ENCODE data around the gene CD3D. TPM values are rescaled to one million over a fixed set of nuclear protein-coding genes. Genes with fewer than 3 reads are reported as not detected.

The CD3D gene
- not detected for polyA plus RNA-seq (2013, experiment 1 of 2)
- polyA plus RNA-seq (2013, experiment 2 of 2): not detected

DNA sequence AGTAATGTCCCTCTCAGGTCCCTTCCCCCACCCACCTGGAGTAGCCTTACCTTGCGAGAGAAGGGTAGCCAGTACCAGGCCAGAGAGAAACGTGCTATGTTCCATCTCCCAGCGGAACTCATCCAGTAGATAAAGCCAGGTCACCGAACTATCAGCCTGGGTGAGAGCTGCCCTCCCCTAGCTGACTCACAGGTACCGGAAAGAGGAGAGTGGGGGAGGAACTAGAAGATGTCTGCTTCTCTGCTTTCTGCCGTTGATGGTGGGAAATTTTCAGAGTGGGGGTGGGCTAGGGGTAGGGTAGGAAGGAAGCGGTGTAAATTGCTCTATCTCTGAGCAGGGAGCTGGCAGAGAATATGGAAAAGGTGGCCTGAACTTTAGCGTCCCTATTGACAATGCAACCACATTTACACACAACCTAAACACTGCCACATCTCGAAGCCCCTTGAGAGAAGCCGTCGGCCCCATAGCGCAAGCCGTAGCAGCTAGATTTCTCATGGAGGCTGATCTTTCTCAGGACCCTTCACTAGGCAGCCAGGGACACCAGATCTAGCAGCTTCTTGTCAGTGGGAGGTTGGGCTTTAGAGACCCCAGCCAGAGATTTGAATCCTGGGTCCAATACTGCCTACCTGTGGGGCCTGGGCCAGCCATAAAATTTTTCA is at the start of gene CD3D:
Gene CD3D, minus strand, starts transcription at position 203 of the 659 bp plus-strand sequence. Its CDS starts 98 bp downstream, at position 105.
- Histone ChIP-seq H3K4me3 (ENCODE audit: low read length) (no peak within 1 kb of the TSS), H3K4me1 (ENCODE audit: insufficient read depth, low read length) (0 out of 2 replicates have a peak, but pooled peaks cover 3% of the 10 kb centered on the region), H3K36me3 (ENCODE audit: insufficient read depth, low read length) (no peaks in the 10 kb centered on the region), H3K9me3 (ENCODE audit: insufficient read depth, low read depth, low read length) (no peaks in the 10 kb centered on the region), H3K27ac (ENCODE audit: low read depth, low read length) (no peak within 1 kb of the TSS), H3K27me3 (ENCODE audit: insufficient read depth, low read length) (peaks cover 7% of the 10 kb centered on the region), H3K9ac (ENCODE audit: low read depth, low read length) (no peak within 1 kb of the TSS)
- 77% methylated on average over 13 of the region's 13 CpGs for WGBS

DNA sequence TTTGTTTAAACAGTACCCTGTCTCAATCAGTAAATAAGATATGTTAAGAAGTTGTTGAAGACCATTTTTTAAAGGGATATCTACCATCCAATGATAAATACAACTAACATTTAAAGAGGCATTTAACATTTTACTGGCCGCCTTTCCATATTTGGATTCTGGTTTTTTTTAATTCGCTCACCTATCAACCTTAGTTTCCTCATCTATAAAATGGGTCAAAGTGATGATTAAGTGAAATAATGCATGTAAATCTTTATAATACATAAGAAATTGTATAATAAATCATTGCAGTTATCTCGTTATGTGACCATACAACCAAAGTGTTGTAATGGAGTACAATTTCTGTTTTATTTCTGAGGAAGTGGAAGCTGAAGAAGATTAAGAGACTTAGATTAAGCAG is 41.2 kb upstream of the CD3D start:
- Histone ChIP-seq H3K27ac (ENCODE audit: low read depth, low read length) (no peak overlapping the region), H3K36me3 (ENCODE audit: insufficient read depth, low read length) (peaks cover 99% of the 10 kb centered on the region), H3K4me1 (ENCODE audit: insufficient read depth, low read length) (no peaks in the 10 kb centered on the region), H3K4me3 (ENCODE audit: low read length) (no peak overlapping the region), H3K27me3 (ENCODE audit: insufficient read depth, low read length) (no peaks in the 10 kb centered on the region), H3K9me3 (ENCODE audit: insufficient read depth, low read depth, low read length) (no peaks in the 10 kb centered on the region), H3K9ac (ENCODE audit: low read depth, low read length) (no peak overlapping the region)
- 94% methylated on average over 2 of the region's 3 CpGs for WGBS

DNA sequence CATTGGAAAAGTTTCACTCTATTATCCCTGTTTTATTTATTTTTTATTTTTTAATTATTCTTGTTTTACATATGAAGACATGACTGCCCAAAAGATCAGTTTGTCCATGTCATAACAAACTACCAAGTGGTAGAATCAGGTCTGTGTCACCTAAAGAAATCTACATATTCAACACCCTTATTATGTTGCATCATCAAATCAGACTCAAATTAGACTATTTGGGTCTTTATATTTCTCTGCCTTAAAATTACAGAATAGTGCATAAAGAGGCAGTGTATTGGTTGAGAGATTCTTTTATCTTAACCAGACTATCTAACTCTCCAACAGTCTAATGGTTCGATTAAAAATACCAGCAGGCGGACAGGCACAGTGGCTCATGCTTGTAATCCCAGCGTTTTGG is 40.4 kb upstream of the CD3D start:
- no peaks in the 10 kb centered on the region for H3K27me3 ChIP-seq (ENCODE audit: insufficient read depth, low read length)
- no peak overlapping the region for H3K4me3 ChIP-seq (ENCODE audit: low read length)
- H3K4me1 ChIP-seq (ENCODE audit: insufficient read depth, low read length): no peaks in the 10 kb centered on the region
- H3K9me3 ChIP-seq (ENCODE audit: insufficient read depth, low read depth, low read length): no peaks in the 10 kb centered on the region
- H3K9ac ChIP-seq (ENCODE audit: low read depth, low read length): no peak overlapping the region
- H3K27ac ChIP-seq (ENCODE audit: low read depth, low read length): no peak overlapping the region
- WGBS: 95% methylated on average over 3 of the region's 3 CpGs
- peaks cover 99% of the 10 kb centered on the region for H3K36me3 ChIP-seq (ENCODE audit: insufficient read depth, low read length)

DNA sequence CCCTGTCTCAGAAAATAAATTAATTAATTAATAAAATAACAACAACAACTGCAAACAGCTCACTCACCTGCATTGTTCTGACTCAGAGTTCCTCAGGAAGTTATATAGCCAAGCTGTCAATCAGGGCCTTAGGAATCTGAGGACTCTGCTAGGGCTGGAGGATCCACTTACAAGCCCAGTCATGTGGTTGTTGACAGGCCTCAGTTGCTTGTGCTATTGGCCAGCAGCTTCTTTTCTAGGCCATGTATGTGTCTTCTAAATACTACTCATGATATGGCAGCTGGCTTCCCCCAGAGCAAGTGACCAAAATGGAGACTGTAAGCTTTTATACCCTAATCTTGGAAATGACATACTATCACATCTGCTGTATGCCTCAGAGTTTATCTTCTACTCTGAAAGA is 38.1 kb upstream of the CD3D start:
- Histone ChIP-seq H3K36me3 (ENCODE audit: insufficient read depth, low read length) (peaks cover 92% of the 10 kb centered on the region), H3K27me3 (ENCODE audit: insufficient read depth, low read length) (no peaks in the 10 kb centered on the region), H3K9me3 (ENCODE audit: insufficient read depth, low read depth, low read length) (no peaks in the 10 kb centered on the region), H3K4me1 (ENCODE audit: insufficient read depth, low read length) (no peaks in the 10 kb centered on the region), H3K27ac (ENCODE audit: low read depth, low read length) (no peak overlapping the region), H3K9ac (ENCODE audit: low read depth, low read length) (no peak overlapping the region), H3K4me3 (ENCODE audit: low read length) (no peak overlapping the region)

DNA sequence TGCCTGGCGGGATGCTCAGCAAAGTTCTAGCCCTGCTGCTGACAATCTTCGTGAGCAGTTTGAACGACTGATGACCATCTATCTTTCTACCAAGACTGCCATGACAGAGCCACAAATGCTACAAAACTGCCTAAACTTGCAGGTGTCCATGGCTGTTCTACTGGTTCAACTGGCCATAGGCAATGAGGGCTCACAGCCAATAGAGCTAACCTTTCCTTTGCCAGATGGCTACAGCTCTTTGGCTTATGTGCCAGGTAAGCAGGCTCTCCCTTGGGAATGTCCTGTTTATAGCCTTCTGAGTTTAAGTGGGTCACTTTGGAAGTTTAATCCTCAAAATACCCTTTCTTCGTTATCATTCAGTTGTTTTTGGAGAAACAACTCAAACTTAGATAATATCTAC is 37.0 kb upstream of the CD3D start:
- Histone ChIP-seq H3K4me1 (ENCODE audit: insufficient read depth, low read length) (no peaks in the 10 kb centered on the region), H3K36me3 (ENCODE audit: insufficient read depth, low read length) (peaks cover 88% of the 10 kb centered on the region), H3K9me3 (ENCODE audit: insufficient read depth, low read depth, low read length) (no peaks in the 10 kb centered on the region), H3K27ac (ENCODE audit: low read depth, low read length) (no peak overlapping the region), H3K9ac (ENCODE audit: low read depth, low read length) (no peak overlapping the region), H3K4me3 (ENCODE audit: low read length) (no peak overlapping the region), H3K27me3 (ENCODE audit: insufficient read depth, low read length) (no peaks in the 10 kb centered on the region)
- 97% methylated on average over 3 of the region's 4 CpGs for WGBS

DNA sequence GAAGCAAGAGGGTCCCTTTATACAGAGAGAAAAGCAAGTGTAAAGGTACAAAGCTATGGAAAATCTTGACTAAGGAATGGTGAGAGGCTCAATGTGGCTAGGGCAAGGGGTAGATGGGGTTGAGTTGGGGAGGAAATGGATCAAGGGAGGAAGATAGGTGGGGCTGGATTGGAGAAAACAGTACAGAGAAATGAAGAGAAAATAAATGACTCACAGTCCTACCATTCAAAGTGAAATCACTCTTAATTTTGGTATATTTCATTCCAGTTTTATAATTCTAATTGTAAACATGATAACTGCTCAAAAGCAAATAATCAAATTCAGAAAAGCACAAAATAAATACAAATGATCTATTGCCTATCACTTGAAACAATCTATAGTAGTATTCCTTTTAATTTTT is 33.5 kb upstream of the CD3D start:
- H3K9me3 ChIP-seq (ENCODE audit: insufficient read depth, low read depth, low read length): no peaks in the 10 kb centered on the region
- no peak overlapping the region for H3K9ac ChIP-seq (ENCODE audit: low read depth, low read length)
- no peaks in the 10 kb centered on the region for H3K4me1 ChIP-seq (ENCODE audit: insufficient read depth, low read length)
- H3K4me3 ChIP-seq (ENCODE audit: low read length): no peak overlapping the region
- H3K27ac ChIP-seq (ENCODE audit: low read depth, low read length): no peak overlapping the region
- no peaks in the 10 kb centered on the region for H3K27me3 ChIP-seq (ENCODE audit: insufficient read depth, low read length)
- H3K36me3 ChIP-seq (ENCODE audit: insufficient read depth, low read length): peaks cover 87% of the 10 kb centered on the region

DNA sequence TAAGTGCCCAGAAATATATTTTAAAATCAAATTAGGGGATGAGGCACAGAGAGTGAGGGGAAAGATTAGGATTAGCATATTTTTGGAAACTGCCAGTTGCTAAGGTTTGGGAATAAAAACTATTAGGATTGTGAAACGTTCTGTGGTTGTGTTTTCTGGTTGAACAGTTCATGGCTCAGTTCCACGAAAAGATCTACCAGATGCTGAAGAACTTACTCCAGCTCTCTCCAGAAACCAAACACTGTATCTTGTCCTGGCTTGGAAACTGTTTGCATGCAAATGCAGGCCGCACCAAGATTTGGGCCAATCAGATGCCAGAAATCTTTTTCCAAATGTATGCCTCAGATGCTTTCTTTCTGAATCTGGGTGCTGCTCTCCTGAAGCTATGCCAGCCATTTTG is 32.2 kb upstream of the CD3D start:
- peaks cover 87% of the 10 kb centered on the region for H3K36me3 ChIP-seq (ENCODE audit: insufficient read depth, low read length)
- 91% methylated on average over 3 of the region's 3 CpGs for WGBS
- no peaks in the 10 kb centered on the region for H3K9me3 ChIP-seq (ENCODE audit: insufficient read depth, low read depth, low read length)

DNA sequence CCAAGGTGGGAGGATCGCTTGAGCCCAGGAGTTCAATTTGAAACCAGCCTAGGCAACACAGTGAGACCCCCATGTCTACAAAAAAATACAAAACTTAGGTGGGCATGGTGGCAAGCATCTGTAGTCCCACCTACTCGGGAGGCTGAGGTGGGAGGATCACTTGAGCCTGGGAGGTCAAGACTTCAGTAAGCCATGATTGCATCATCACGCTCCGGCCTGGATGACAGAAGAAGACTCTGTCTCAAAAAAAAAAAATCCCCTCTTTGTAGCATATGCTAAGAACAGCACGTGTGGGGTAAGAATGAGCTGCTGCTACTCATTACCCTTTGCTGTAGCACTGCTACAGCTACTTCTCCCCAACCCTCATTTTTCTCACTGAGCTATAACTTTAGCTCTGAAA is 31.4 kb upstream of the CD3D start:
- no peaks in the 10 kb centered on the region for H3K27me3 ChIP-seq (ENCODE audit: insufficient read depth, low read length)
- no peak overlapping the region for H3K27ac ChIP-seq (ENCODE audit: low read depth, low read length)
- H3K36me3 ChIP-seq (ENCODE audit: insufficient read depth, low read length): peaks cover 87% of the 10 kb centered on the region
- WGBS: 98% methylated on average over 5 of the region's 5 CpGs
- H3K9ac ChIP-seq (ENCODE audit: low read depth, low read length): no peak overlapping the region
- no peaks in the 10 kb centered on the region for H3K4me1 ChIP-seq (ENCODE audit: insufficient read depth, low read length)
- H3K9me3 ChIP-seq (ENCODE audit: insufficient read depth, low read depth, low read length): no peaks in the 10 kb centered on the region
- H3K4me3 ChIP-seq (ENCODE audit: low read length): no peak overlapping the region

More for the DNA sequence above, 32.2 kb upstream of the CD3D start:
- H3K9ac ChIP-seq (ENCODE audit: low read depth, low read length): no peak overlapping the region
- H3K27ac ChIP-seq (ENCODE audit: low read depth, low read length): no peak overlapping the region
- H3K4me3 ChIP-seq (ENCODE audit: low read length): no peak overlapping the region
- H3K4me1 ChIP-seq (ENCODE audit: insufficient read depth, low read length): no peaks in the 10 kb centered on the region
- no peaks in the 10 kb centered on the region for H3K27me3 ChIP-seq (ENCODE audit: insufficient read depth, low read length)

DNA sequence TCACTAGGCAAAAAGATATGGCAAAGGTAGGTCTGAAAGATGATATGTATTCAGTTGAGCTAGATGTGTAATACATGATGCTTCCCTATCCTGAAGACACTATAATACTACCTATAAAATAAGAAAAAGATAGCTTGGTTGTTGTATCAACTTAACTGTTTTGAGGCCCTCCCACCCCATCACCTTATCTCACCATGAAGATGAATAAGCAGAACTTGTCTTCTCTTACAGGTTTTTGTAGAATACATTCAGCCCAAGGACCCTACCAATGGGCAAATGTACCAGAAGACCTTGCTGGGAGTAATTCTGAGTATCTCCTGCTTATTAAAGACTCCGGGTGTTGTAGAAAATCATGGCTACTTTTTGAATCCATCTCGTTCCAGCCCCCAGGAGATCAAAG is 30.8 kb upstream of the CD3D start:
- no peak overlapping the region for H3K27ac ChIP-seq (ENCODE audit: low read depth, low read length)
- H3K36me3 ChIP-seq (ENCODE audit: insufficient read depth, low read length): peaks cover 87% of the 10 kb centered on the region
- no peaks in the 10 kb centered on the region for H3K27me3 ChIP-seq (ENCODE audit: insufficient read depth, low read length)
- H3K9ac ChIP-seq (ENCODE audit: low read depth, low read length): no peak overlapping the region
- WGBS: 97% methylated on average over 2 of the region's 2 CpGs
- no peaks in the 10 kb centered on the region for H3K4me1 ChIP-seq (ENCODE audit: insufficient read depth, low read length)
- no peak overlapping the region for H3K4me3 ChIP-seq (ENCODE audit: low read length)
- H3K9me3 ChIP-seq (ENCODE audit: insufficient read depth, low read depth, low read length): no peaks in the 10 kb centered on the region

DNA sequence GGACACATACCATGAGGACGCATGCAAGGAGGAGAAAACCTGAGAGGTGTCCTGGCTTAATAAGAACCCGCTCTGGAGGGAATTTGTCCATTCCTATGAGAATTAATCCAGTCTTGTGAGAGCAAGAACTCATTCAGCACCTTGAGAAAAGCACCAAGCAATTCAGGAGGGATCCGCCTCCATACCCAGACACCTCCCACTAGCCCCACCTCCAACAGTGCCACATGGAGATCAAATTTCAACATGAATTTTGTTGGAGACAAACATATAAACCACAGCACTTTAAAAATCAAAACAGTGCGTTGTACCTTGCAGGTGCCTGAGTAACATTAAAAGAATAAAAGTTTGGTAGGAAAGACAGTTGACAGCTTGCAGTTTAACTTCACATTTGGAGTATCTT is 28.3 kb upstream of the CD3D start:
- Histone ChIP-seq H3K4me1 (ENCODE audit: insufficient read depth, low read length) (no peaks in the 10 kb centered on the region), H3K9me3 (ENCODE audit: insufficient read depth, low read depth, low read length) (no peaks in the 10 kb centered on the region), H3K4me3 (ENCODE audit: low read length) (no peak overlapping the region), H3K27ac (ENCODE audit: low read depth, low read length) (no peak overlapping the region), H3K9ac (ENCODE audit: low read depth, low read length) (no peak overlapping the region), H3K27me3 (ENCODE audit: insufficient read depth, low read length) (no peaks in the 10 kb centered on the region), H3K36me3 (ENCODE audit: insufficient read depth, low read length) (peaks cover 87% of the 10 kb centered on the region)
- WGBS: 81% methylated on average over 4 of the region's 4 CpGs

DNA sequence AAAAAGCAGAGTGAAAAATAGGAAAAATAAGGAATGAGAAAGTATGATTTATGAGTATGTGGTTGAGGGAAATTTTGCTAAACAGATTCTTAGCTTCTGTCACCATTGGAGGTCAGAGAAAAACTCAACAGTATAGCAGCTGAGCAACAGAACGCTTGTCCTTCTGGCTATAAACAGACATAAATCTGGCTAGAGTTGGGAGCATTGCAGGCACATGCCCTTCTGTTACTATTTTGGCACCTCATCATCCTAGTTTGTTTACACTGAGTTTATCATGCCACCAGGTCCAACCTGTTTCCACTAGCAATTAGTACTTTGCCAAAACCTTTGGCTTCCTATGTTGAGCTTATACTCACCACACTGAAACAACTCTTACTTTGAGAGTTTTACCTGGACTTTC is 23.8 kb upstream of the CD3D start:
- H3K9ac ChIP-seq (ENCODE audit: low read depth, low read length): no peak overlapping the region
- no peaks in the 10 kb centered on the region for H3K9me3 ChIP-seq (ENCODE audit: insufficient read depth, low read depth, low read length)
- no peak overlapping the region for H3K27ac ChIP-seq (ENCODE audit: low read depth, low read length)
- WGBS: 96% methylated on average over 1 of the region's 1 CpG
- H3K4me1 ChIP-seq (ENCODE audit: insufficient read depth, low read length): no peaks in the 10 kb centered on the region
- no peak overlapping the region for H3K4me3 ChIP-seq (ENCODE audit: low read length)
- no peaks in the 10 kb centered on the region for H3K27me3 ChIP-seq (ENCODE audit: insufficient read depth, low read length)
- H3K36me3 ChIP-seq (ENCODE audit: insufficient read depth, low read length): peaks cover 58% of the 10 kb centered on the region

Measured in HUES64 (cell line).